ENCODE data around the gene MEIOSIN. TPM values are rescaled to one million over a fixed set of nuclear protein-coding genes. Genes with fewer than 3 reads are reported as not detected.

The MEIOSIN gene
- total and polyA plus RNA-seq, 2 of the 13 experiments (the other 11 are each of a cell fraction or from before 2014, with no cell fraction given) = not detected

DNA sequence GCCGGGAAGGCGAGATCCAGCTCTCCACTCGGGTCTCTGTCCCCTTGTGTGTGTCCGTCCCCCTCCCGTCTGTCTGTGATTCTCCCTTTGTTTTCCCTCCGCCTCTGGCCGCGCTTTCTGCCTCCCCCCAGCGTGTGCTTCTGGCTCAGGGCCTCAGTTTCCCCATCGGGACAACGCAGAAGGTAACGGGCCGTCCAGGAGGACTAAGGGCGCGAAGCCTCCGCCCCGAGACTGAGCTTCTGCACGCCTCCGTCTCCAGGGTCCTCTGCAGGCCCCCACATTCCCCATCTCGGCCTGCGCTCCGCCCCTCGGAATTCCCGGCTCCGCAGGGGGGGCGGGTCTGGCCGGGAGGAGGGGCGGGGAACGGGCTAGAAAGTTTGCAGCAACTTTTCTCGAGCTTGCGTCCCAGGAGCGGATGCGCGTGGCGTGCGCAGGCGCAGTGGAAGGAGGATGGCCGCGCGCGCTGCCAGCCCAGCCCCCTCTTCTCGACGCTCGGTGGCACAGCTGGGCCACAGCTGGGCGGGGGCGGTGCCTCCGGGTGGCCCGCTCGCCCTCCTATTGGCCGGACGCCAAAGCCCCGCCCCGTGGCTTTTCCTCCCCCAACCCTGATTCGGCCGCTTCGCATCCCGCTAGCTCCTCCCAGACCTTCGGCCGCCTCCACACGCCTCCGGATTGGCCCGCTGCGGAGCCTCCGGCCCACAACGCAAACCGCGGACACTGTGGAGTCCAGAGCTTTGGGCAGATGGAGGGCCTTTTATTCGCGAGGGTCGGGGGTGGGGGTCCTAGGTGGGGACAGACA, 35.9 kb downstream of the MEIOSIN start, which contains the start of gene SIX5 (continued):
- TF ChIP-seq, protein P1, sequence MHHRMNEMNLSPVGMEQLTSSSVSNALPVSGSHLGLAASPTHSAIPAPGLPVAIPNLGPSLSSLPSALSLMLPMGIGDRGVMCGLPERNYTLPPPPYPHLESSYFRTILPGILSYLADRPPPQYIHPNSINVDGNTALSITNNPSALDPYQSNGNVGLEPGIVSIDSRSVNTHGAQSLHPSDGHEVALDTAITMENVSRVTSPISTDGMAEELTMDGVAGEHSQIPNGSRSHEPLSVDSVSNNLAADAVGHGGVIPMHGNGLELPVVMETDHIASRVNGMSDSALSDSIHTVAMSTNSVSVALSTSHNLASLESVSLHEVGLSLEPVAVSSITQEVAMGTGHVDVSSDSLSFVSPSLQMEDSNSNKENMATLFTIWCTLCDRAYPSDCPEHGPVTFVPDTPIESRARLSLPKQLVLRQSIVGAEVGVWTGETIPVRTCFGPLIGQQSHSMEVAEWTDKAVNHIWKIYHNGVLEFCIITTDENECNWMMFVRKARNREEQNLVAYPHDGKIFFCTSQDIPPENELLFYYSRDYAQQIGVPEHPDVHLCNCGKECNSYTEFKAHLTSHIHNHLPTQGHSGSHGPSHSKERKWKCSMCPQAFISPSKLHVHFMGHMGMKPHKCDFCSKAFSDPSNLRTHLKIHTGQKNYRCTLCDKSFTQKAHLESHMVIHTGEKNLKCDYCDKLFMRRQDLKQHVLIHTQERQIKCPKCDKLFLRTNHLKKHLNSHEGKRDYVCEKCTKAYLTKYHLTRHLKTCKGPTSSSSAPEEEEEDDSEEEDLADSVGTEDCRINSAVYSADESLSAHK (CRISPR knock-in tag; IDR thresholded peaks at IDR 0.05; ENCODE audit: borderline replicate concordance) = no peak
- TF ChIP-seq, protein P2, sequence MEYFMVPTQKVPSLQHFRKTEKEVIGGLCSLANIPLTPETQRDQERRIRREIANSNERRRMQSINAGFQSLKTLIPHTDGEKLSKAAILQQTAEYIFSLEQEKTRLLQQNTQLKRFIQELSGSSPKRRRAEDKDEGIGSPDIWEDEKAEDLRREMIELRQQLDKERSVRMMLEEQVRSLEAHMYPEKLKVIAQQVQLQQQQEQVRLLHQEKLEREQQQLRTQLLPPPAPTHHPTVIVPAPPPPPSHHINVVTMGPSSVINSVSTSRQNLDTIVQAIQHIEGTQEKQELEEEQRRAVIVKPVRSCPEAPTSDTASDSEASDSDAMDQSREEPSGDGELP (IDR thresholded peaks at IDR 0.05; ENCODE audit: borderline replicate concordance, low read depth) = peak; percentile 100
- TF ChIP-seq, protein P3, sequence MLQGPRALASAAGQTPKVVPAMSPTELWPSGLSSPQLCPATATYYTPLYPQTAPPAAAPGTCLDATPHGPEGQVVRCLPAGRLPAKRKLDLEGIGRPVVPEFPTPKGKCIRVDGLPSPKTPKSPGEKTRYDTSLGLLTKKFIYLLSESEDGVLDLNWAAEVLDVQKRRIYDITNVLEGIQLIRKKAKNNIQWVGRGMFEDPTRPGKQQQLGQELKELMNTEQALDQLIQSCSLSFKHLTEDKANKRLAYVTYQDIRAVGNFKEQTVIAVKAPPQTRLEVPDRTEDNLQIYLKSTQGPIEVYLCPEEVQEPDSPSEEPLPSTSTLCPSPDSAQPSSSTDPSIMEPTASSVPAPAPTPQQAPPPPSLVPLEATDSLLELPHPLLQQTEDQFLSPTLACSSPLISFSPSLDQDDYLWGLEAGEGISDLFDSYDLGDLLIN (CRISPR knock-in tag; IDR thresholded peaks at IDR 0.05; ENCODE audit: borderline replicate concordance) = no peak
- TF ChIP-seq ZNF224 (CRISPR knock-in tag; IDR thresholded peaks at IDR 0.05) (no peak), SKI (IDR thresholded peaks at IDR 0.05; ENCODE audit: partially characterized antibody) (peak; percentile 26), SP4 (CRISPR knock-in tag; IDR thresholded peaks at IDR 0.05) (peak; percentile 95), SAP130 (CRISPR knock-in tag; IDR thresholded peaks at IDR 0.05; ENCODE audit: low read depth) (peak; percentile 88), SAFB2 (CRISPR knock-in tag; IDR thresholded peaks at IDR 0.05; ENCODE audit: borderline replicate concordance, low read depth) (no peak), KLF15 (CRISPR knock-in tag; IDR thresholded peaks at IDR 0.05; ENCODE audit: borderline replicate concordance) (0 out of 2 replicates have a peak, but pooled peaks have one; percentile 43), ZNF577 (CRISPR knock-in tag; IDR thresholded peaks at IDR 0.05; ENCODE audit: borderline replicate concordance, low read depth) (no peak)
- TF ChIP-seq, protein P4, sequence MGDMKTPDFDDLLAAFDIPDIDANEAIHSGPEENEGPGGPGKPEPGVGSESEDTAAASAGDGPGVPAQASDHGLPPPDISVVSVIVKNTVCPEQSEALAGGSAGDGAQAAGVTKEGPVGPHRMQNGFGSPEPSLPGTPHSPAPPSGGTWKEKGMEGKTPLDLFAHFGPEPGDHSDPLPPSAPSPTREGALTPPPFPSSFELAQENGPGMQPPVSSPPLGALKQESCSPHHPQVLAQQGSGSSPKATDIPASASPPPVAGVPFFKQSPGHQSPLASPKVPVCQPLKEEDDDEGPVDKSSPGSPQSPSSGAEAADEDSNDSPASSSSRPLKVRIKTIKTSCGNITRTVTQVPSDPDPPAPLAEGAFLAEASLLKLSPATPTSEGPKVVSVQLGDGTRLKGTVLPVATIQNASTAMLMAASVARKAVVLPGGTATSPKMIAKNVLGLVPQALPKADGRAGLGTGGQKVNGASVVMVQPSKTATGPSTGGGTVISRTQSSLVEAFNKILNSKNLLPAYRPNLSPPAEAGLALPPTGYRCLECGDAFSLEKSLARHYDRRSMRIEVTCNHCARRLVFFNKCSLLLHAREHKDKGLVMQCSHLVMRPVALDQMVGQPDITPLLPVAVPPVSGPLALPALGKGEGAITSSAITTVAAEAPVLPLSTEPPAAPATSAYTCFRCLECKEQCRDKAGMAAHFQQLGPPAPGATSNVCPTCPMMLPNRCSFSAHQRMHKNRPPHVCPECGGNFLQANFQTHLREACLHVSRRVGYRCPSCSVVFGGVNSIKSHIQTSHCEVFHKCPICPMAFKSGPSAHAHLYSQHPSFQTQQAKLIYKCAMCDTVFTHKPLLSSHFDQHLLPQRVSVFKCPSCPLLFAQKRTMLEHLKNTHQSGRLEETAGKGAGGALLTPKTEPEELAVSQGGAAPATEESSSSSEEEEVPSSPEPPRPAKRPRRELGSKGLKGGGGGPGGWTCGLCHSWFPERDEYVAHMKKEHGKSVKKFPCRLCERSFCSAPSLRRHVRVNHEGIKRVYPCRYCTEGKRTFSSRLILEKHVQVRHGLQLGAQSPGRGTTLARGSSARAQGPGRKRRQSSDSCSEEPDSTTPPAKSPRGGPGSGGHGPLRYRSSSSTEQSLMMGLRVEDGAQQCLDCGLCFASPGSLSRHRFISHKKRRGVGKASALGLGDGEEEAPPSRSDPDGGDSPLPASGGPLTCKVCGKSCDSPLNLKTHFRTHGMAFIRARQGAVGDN (CRISPR knock-in tag; IDR thresholded peaks at IDR 0.05) = peak; percentile 89
- TF ChIP-seq, protein P5, sequence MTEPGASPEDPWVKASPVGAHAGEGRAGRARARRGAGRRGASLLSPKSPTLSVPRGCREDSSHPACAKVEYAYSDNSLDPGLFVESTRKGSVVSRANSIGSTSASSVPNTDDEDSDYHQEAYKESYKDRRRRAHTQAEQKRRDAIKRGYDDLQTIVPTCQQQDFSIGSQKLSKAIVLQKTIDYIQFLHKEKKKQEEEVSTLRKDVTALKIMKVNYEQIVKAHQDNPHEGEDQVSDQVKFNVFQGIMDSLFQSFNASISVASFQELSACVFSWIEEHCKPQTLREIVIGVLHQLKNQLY (CRISPR knock-in tag; IDR thresholded peaks at IDR 0.05) = peak; percentile 61; the same call in 1 of the 2 replicates
- TF ChIP-seq, protein P6, sequence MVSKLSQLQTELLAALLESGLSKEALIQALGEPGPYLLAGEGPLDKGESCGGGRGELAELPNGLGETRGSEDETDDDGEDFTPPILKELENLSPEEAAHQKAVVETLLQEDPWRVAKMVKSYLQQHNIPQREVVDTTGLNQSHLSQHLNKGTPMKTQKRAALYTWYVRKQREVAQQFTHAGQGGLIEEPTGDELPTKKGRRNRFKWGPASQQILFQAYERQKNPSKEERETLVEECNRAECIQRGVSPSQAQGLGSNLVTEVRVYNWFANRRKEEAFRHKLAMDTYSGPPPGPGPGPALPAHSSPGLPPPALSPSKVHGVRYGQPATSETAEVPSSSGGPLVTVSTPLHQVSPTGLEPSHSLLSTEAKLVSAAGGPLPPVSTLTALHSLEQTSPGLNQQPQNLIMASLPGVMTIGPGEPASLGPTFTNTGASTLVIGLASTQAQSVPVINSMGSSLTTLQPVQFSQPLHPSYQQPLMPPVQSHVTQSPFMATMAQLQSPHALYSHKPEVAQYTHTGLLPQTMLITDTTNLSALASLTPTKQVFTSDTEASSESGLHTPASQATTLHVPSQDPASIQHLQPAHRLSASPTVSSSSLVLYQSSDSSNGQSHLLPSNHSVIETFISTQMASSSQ (IDR thresholded peaks at IDR 0.05; ENCODE audit: low read depth) = no peak; the same call in 1 of the 2 replicates
- TF ChIP-seq, protein P6 (CRISPR knock-in tag; IDR thresholded peaks at IDR 0.05; ENCODE audit: borderline replicate concordance) = peak; percentile 83; the same call in 1 of the 2 replicates

Measured in HepG2 (cell line).